HG03139 (cell line): ENCODE data around the gene DPY19L3.
"Not testable (repeated sequence)": the region's sequence is repeated elsewhere in the genome, so short reads cannot be mapped to it uniquely, and the experiment has no call there.

ENCODE experiments used
- ATAC-seq: cut with Tn5 transposase; IDR thresholded peaks from one replicate; pipeline ENCODE4 v1.9.1; 2021; ENCODE audit not compliant: unreplicated experiment

DPY19L3 gene

DNA sequence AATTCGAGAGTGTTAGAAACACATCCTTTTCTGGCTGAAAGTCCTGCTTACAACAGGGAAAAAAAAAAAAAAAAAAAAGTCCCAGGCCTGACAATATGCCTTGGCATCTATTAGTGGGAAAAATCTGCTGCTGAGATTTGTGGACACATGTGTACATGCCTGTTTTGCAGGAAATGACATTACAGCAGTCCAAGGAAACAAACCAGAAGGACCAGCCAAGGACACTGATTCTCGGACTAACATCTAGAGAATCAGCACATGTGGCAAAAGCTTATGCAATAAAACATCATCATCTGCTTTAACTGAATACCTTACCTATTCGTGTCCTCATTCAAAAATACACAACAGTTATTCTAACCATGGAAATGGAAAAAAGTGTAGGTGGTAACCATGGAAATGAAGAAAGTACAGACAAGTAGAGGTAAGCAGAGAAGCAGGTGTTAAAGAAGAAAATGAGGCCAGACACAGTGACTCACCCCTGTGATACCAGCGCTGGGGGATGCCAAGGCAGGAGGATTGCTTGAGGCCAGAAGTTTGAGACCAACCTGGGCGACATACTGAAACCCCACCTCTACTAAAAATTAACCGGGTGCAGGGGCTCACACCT lies 9.4 kb upstream of the DPY19L3 start:
- ATAC-seq, result no peak

DNA sequence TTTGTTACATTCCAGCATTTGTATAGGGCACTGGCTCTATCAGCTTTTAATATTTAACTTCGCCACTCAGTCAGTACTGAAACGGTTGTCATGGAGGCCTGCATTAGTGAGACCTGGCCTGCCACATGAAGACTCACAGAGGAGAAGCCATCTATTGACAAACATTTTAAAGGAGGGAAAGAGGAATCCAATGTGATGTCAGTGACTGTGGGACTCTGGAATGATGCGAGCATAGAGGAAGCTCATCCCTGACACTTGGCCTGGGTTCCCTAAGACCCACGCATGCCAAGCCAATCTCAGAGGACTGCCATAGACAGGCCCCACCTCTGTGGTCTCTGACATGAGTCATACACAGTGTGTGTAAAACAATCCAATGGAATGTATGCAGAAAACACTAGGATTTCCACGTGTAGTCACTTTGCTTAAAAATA lies 7.9 kb upstream of the DPY19L3 start:
- ATAC-seq, result no peak

DNA sequence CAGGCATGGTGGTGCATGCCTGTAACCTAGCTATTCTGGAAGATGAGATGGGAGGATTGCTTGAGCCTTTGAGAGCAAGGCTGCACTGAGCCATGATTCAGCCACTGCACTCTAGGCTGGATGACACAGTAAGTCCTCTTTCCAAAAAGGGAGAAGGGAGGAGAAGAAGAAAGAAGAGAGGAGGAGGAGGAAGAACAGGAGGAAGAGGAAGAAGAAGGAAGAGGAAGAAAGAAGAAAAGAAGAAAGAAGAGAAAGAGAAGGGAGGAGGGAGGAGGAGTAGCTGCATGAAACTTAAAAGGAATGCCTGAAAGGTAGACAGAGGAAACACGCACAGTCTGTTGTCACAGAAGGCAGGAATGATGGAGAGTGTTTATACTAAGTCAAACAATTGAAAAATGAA lies 3.6 kb upstream of the DPY19L3 start:
- no peak for ATAC-seq

DNA sequence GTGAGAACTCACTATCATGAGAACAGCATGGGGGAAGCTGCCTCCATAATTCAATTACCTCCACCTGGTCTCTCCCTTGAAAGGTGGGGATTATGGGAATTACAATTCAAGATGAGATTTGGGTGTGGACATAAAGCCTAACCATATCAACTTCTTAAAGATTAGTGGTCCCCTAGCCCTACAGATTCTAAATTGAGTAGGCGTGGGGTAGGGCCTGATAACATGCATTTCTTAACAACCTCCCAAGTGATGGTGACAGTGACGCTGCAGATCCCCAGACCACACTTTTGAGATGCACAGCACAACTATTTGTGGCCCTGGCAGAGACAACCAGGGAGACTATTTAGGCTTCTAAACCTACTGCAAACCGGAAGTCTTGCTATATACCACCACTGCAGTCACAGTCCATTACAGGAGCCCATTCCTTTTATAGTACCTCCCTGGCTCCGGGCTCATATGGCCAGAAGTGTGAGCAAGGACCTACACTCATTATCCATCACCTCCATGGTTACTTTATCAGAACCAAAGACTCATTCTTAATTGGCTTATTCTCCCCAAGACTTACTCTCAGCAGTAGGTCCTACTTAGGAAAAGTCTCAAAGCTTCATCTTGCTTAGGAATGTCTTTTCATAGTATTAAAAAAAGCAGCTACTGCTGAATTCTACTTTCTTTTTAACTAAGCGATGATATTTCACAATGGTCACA lies 2.1 kb upstream of the DPY19L3 start:
- ATAC-seq, result no peak

DNA sequence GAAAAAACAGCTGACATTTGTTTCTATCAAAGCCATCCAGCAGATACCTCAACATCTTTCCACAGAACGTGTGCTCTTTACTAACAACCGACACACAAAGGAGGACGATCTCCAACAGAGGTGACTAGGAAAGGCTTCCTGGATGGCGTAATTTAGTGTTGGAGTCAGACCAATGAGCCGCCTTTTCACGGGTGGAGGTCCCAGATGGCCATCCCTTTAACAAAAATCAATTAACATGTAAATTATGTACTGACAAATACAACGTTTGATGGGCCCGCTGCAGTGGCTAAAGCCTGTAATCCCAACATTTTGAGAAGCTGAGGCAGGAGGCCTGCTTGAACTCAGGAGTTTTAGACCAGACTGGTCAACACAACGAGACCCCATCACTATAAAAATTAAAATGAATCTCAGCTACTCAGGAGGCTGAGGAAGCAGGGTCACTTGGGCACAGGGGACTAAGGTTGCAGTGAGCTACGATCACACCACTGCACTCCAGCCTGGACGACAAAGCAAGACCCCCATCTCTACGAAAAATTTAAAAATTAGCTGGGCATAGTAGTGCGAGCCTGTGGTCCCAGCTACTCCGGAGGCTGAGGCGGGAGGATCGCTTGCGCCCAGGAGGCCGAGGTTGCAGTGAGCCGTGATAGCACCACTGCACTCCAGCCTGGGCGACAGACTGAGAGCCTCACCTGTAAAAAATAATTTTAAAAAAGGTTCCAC lies 1.2 kb upstream of the DPY19L3 start:
- no peak for ATAC-seq

DNA sequence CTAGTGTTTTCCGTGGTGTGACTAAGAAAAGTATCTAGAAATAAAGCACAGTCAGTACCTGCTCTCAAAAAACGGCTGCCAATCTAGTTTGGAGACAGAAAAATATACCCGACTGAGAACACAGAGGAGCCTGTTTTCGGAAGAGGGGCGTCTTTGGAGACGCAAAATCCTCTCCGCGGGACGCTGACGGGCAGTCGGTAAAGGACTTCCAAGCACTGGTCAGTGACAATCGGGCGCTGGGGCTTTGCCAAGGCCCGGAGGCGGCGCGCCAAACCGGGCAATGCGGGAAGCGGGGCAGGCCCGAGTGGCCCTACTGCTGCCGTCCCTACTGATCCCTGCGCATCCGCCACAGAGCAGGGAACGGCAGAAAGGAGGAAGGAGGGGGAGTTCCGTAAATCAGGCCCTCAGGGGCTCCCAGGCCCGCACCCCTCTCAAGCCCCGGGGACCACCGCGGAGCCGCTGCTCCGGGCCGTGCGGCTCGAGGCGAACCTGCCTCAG lies 588 bp upstream of the DPY19L3 start:
- ATAC-seq, result no peak

DNA sequence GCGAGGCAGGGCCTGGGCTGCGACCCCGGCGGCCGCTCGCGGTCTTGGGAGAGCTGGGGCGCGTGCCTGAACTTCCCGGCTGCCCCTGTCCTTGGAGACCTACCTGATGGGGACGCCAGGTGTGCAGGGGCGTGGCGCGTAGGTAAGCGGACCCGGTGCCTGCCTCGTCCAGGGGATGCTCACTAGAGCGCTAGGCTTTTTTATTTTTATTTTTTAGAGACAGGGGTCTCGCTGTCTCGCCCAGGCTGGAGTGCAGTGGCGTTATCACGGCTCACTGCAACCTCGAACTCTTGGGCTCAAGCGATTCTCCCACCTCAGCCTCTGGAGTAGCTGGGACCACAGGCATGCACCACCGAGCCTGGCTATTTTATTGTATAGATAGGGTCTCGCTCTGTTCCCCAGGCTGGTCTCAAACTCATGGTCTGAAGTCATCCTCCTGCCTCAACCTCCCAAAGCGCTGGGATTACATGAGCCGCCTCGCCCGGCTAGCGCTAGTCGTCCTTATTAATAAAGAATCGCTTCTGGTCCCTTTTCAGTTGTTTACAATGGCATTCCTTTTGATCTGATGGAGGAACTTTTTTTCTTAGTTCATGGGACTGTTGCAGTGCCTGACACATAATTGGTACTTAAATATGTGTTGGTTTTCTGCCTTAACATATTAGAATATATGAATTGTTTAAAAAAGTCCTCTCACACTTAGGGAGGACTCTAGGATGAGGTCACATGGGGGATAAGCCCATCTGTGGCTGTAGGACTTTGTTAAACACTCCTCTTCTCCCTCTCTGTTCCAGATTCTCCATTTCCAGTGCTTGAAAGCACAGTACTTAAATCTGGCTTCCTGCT lies 812 bp downstream of the DPY19L3 start:
- no peak for ATAC-seq

DNA sequence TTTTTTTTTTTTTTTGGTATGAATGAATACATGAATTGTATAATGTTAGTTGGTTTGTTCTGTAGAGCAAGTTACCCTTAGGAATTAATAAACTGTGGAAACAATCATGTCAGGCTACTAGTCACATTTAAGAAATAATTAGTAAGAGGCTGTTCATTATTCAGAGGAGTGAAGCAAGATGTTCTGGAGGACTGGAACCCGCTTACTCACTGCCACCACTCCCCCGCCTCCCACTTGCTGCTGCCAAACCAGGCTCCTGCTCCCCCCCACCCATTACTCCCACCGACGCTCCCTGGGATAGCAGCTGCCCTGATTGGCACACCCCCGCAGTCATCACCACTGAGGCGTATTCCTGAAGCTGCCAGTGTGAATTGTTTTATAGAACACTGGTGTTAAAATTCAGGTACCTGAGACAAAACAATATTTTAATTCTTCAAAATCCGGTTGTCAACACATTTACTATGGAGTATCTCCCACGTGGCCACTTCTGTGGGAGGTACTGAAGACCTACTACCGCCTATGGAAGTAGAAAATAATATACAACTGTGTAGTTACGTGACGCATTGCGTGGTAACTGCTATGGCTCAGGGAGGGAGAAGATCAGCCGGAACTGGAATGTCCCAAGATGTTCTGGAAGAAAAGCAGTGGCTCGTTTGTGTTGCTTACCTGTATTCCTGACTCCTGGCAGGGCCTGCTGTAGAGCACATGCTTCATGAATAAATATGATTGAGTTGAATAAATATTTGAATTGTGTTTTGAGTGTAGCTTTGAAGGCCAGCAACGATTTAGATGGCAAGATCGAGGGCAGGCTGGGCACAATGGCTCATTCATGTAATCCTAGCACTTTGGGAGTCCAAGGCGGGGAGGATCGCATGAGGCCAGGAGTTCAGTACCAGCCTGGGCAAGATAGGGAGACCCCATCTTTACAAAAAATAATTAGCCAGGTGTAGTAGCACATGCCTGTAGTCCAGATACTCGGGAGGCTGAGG lies 1.7 kb downstream of the DPY19L3 start:
- no peak for ATAC-seq

DNA sequence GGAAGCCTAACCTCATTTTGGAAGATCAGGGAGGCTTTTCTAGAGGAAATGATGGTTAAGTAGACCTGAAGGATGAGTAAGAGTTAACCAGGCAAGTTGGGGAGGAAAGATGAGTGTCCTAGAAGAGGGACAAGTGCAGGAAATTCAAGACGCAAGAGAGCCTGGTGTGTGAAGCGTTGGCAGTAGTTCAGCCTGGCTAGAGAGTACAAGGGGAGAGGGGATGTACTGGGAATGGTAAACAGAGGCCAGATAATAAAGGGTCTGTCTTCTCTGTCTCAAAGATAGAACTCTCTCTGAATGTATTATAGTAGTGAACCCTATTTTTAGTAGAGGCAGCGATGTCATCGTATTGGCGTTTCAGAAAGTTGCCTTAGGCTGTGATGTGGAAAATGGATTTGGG lies 9.7 kb downstream of the DPY19L3 start:
- no peak for ATAC-seq

DNA sequence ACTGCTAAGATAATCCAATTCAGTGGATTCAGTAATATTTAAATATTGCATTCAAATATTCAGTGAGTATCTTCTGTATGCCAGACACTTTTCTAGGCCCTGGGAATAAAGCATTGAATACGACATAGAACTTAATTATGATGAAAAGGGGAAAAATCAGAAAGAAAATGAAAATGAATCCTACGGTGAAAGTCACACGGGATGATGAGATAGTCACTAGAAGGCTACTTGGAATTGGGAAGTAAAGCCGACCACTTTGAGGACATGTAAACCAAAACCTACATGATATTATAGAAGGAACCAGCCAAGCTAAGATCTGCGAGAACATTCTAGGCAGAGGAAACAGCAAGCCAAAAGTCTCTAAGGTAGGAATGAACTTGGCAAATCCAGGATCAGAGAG lies 10.1 kb downstream of the DPY19L3 start:
- ATAC-seq, result no peak

DNA sequence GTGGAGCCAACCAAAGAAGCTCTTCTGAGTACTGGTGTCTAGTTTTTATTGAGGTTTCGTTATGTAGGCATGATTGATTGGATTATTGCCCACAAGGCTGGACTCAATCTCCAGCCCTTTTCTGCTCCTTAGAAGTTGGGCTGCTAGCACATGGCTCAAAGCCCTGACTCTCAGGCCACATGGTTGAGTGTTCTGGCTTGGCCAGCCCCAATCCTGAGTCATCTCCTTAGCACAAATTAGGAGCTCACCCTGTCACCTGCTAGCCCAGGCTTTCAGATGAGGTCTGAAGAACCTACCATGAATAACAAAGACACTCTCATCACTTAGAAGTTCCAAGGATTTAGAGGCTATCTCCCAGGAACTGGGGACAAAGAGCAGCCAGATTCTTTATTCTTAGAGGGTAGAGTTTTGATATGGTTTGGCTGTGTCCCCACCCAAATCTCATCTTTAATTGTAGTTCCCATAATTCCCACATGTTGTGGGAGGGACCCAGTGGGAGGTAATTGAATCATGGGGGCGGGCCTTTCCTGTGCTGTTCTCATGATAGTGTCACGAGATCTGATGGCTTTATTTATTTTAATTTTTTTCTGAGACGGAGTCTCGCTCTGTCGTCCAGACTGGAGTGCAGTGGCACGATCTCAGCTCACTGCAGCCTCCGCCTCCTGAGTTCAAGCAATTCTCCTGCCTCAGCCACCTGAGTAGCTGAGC lies 11.3 kb downstream of the DPY19L3 start:
- ATAC-seq, result no peak

DNA sequence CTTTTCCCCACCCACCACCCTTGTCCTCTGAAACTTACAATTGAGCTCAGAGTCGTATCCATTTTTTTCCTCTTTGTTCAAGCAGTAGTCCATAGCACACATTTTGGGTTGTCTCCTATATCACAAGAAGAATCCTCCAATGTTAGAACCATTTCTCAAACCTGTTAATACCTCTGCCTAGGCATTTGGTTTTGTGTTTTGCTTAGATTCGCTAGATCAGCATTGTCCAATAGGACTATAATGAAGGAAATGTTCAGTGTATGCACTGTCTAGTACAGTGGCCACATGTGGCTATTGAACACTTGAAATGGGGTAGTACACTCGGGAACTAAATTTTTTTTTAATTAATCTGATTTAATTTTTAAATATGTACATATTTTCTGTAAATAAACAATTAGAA lies 12.6 kb downstream of the DPY19L3 start:
- ATAC-seq, result no peak

DNA sequence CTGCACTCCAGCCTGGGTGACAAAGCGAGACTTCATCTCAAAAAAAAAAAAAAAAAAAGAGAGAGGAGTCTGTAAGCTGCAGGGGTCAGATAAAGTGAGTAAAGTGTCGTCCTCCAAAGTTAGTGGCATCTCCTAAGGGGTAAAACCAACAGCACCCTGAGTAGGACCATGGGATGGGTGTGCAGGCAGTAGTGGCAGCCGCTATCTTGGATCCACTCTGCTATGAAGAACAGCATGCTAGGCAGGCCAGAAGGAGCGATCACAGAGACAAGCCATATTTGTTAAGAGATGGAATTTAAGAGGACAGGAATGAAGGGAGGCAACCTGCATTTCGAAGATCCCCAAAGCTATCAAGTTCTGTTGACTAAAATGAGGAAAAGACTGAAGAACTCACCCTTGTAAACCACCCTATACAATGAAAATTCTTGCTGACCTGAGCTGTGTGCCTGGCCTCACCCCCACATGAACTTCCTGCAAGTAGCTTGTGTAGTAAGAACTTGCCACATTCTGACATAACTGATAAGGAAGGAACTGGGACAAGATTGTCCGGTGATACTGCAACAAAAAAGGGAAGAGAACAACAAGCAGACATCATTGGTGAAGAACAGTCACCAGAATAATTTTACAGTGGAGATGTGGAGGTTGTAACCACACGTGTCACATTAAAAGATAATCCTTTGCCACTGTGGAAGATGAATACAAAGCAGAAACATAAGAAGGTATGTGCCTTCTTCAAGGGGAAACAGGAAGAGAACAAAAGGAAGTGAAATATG lies 16.2 kb downstream of the DPY19L3 start:
- no peak for ATAC-seq

DNA sequence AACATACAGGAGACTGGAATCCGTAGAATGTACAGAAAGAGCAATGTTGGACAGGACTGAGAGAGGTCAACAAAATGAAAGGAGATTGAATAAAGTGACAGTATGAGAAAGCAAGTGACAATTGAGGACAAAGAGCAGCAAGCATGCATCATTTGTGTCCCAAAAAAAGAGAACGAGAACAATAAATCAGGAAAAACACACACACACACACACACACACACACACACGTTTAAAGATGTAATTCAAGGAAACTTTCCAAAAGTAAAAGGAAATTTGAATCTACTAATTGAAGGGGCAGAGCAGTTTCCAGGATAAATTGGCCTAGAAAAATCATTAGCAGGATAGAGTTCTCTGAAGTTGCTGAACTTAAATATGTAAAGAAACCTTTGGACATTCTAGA lies 16.9 kb downstream of the DPY19L3 start:
- ATAC-seq, result no peak

DNA sequence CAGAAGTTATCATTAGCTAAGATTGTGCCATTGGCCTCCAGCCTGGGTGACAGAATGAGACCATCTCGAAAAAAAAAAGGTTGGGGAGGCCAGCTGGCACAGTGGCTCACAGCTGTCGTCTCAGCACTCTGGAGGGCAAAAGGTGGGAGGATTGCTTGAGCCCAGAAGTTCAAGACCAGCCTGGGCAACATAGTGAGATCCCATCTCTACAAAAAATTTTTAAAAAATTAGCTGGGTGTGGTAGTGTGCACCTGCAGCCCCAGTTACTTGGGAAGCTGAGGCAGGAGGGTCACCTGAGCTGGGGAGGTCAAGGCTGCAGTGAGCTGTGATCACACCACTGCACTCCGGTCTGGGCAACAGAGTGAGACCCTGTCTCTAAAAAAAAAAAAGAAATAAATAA lies 18.4 kb downstream of the DPY19L3 start:
- not testable (repeated sequence) for ATAC-seq

DNA sequence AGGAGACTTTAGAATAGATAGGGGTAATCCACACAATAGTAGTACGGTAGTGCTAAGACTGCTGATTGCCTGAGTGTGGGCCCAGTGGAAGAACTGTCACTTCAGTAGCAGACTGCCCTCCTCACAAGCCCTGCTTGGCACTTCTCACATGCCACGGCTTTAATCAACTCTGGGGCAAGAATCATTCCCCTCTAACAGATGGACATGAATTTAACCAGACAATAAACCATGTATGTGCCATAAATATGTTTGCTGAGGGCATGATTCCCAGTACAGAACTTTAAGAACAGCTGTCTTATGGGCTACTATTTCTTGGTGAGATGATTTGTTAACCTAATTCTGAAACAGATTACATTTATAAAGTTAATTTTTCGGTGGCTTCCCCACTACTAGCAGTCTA lies 22.0 kb downstream of the DPY19L3 start:
- ATAC-seq, result no peak

DNA sequence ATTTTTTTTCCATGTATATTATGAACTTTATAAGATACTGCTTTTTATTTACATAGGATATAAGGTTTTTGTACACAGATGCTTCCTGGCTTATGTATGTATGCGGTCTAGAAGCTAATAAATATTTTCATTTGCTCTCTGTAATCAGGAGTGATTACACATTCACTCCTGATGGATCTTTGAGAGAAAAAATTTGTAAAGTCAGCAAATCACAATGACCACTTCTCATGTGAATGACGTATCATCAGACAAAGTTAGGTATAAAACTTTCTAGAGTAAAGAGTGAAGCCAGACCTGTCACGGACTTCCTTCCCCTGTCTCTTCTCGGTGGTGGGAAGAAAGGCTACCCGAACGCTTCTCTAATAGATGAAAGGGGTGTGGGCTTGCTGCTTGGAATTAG lies 31.1 kb downstream of the DPY19L3 start:
- ATAC-seq, result no peak

DNA sequence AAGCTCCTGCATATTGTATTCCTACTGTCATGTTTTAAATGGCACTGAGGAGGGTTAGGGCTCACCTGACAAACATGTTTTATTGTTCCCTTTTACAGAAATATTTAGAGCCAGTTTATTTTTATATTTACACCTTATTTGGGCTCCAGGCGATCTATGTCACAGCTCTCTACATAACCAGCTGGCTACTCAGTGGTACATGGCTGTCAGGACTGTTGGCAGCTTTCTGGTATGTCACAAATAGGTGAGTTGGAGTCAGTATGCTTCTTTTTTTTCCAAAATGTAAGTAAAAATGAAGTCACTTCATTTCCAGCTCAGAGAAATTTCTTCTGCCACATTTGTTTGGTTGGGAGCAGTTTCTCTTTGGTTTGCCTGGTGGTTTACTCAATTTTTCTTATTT lies 31.5 kb downstream of the DPY19L3 start:
- ATAC-seq, result no peak

DNA sequence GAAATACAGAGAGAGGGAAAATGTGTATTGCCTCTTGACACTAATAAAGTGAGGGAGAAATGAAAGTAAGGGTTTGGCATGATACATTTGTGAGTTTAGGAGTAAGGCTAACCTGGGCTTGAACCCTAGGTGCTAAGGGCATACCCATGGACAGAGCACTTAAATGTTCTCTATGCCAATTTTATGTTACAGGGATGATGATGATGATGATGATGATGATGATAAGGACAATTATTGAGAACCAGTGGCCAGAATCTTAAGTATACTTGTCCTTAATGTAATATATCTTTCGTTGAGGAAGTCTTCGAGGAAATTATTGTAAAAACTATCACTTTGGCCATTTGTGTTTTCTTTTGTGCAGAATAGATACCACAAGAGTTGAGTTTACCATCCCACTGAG lies 33.2 kb downstream of the DPY19L3 start:
- ATAC-seq, result no peak
